ENCODE results near the gene DCBLD2.
"Not testable (repeated sequence)": the region's sequence is repeated elsewhere in the genome, so short reads cannot be mapped to it uniquely, and the experiment has no call there.

The DCBLD2 gene

DNA sequence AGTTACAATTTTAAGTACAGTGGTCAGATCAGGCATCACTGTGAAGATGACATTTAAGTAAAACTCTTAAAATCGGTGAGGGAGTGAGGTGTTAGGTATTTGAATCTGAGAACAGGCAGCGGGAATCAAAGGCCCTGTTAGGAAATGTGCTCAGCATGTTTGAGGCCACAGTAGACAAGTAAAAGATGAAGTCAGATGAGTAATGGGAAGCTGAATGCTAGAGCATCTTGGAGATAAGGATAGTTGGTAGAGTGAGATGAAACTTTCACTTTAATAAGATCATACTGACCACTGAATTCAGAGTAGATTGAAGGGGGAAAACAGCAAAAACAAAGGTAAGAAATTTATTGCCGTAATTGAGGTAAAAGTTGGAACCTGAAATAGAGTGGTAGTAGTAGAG, 61.6 kb downstream of the DCBLD2 start:
- no peak for DNase-seq (ENCODE audit: insufficient read length, low spot score)
- no peak for FAIRE-seq

DNA sequence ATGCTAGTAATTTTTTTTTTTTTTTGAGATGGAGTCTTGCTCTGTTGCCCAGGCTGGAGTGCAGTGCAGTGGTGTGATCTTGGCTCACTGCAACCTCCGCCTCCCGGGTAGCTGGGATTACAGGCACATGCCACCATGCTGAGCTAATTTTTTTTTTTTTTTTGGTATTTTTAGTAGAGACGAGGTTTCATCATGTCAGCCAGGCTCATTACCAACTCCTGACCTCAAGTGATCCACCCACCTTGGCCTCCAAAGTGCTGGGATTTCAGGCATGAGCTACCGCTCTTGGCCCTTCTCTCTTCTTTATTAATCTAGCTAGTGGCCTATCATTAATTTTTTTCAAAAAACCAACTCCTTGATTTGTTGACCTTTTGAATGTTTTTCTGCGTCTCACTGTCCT, 70.4 kb downstream of the DCBLD2 start:
- not testable (repeated sequence) for FAIRE-seq; DNase-seq (ENCODE audit: insufficient read length, low spot score)

DNA sequence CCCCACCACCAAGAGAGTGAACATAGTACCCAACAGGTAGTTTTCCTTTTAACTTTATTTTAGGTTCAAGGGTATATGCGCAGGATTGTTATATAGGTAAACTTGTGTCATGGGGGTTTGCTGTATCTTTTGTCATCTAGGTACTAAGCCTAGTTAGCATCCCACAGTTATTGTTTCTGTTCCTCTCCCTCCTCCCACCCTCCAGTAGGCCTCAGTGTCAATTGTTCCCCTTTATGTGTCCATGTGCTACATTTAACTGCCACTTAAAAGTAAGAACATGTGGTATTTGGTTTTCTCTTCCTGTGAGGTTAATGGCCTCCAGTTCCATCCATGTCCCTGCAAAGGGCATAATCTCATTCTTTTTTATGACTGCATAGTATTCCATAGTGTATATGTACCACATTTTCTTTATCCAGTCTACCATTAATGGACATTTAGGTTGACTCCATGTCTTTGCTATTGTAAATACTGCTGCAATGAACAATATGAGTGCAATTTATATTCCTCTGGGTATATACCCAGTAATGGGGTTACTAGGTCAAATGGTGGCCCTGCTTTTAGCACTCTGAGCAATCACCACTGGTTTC, 72.2 kb downstream of the DCBLD2 start:
- FAIRE-seq (no peak), DNase-seq (ENCODE audit: insufficient read length, low spot score) (no peak)

DNA sequence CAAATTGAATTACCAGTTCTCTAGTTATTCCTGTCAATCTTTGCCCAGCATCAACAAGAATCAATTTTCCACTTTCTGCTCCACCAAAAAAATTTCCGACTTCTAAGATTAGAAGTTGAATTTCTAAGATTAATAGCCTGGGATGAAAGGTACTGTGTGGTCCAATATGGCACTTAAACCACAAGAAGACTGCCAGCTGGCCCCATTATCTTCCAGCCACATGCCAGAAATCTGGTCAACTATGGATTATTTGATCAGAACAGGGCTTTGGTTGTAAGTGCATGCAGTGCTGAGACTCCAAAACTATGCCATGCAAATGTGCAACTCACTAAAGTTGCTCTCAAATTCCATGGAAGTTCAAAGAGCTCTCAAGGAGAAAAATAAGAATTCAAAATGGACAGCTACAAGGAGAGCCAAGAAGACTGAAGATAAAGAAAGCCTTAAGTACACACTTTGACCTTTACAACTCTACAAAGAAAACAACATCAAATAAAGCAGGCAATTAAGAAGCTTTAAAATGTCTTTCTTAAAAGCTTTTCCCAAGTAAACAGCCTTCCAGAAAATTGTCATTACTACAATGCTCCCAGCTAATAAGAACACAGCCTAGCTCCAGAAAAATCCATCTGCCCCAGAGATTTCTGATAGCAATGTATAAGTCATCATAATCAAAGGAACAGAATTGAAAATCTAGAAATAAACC, 74.1 kb downstream of the DCBLD2 start:
- FAIRE-seq = no peak
- DNase-seq (ENCODE audit: insufficient read length, low spot score) = no peak

DNA sequence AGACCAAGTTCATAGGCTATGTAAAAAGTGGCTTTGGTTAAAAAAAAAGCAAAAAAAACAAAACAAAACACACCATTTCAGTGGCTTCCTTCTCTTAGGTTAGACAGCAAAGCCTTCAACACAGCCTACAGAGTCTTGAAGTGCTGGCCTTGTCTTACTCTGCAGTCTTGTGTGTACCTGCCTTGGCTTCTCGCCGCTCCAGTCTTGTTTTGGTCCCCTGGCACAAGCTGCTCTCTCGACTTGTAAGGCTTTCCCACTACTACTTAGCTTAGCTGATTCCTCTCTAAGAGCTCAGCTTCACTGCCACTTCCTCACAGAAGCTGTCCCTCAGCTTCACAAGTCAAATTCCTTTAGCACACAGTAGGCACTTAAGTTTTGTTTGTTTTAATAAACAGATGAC, 75.4 kb downstream of the DCBLD2 start:
- DNase-seq (ENCODE audit: insufficient read length, low spot score) (no peak), FAIRE-seq (no peak)

DNA sequence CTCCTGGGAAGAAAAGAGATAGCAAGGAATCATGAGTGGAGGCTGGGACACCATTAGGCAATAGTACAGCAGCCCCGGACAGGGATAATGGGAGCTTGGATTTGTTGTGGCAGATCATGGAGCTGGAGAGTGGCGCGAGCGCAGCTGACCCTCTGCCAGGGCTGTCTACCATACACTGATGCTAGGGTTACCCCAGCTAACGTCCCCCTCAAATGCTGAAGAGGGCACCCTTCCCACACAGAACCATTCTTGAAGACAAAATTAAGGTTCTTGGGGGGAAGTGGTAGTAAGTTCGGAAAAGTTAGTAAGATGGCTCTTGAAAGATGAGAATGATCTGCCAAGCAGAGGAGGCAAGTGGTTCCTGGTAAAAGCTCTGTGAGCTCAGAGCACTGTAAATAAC, 77.2 kb downstream of the DCBLD2 start:
- DNase-seq (ENCODE audit: insufficient read length, low spot score) = no peak
- FAIRE-seq = no peak

DNA sequence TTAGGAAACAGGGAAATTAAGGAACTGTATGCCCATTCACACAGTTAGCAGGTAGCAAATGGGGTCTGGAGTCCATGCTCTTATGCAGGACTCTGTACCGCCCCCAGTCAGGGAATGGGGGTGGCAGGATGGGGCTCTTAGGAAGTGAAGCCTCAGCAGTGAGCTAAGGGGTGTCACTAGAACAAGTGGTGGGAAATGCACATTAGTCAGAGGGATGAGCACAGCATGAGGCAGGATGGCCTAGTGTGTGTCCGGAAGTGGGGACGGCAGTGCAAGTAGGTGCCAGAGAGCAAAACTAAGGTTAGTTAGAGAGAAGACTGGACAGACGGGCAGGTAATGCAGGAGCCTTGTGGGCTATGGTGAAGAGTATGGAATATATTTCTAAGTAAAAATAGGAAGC, 77.7 kb downstream of the DCBLD2 start:
- no peak for DNase-seq (ENCODE audit: insufficient read length, low spot score)
- FAIRE-seq = peak; percentile 4

DNA sequence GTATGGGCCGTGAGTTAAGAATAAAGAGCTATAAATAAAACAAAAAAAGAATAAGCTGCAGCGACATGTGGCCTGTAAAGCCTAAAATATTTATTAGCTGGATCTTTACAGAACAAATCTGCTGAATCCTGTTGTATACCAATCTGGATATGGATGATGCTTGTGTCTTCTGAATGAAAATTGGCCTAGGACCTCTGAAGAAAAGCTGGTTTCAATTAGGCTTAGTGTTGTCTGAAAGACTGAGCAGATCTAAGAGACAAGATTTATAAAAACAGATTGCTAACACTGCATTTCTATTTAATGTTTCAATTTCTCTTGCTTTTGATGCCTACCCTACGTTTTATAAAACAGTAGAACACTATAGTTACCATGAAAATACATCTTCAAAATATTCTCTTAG, 80.4 kb downstream of the DCBLD2 start:
- DNase-seq (ENCODE audit: insufficient read length, low spot score) (no peak), FAIRE-seq (no peak)

DNA sequence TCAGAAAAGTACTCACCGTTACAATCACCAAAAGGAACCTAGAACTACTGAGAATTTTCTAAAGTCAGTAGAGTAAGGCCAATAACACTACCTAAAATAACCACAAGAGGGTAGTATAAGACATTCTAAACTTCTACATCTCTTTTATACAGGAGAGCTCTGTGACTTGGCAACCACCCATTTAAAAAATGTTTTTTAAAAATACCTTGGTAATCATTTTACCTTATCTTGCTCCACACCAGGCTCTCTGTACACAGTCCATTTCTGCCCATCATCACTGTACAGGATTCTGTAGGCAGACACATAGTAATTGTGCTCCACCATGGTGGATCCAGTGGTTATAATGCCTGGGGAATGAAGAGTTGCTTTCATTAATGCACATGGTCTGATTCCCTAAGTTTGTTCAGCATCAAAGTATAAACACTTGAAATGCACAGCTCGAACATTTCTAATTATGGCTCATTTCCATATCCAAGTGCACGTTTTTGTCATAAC, 83.9 kb downstream of the DCBLD2 start:
- FAIRE-seq = no peak
- DNase-seq (ENCODE audit: insufficient read length, low spot score) = peak; percentile 53

DNA sequence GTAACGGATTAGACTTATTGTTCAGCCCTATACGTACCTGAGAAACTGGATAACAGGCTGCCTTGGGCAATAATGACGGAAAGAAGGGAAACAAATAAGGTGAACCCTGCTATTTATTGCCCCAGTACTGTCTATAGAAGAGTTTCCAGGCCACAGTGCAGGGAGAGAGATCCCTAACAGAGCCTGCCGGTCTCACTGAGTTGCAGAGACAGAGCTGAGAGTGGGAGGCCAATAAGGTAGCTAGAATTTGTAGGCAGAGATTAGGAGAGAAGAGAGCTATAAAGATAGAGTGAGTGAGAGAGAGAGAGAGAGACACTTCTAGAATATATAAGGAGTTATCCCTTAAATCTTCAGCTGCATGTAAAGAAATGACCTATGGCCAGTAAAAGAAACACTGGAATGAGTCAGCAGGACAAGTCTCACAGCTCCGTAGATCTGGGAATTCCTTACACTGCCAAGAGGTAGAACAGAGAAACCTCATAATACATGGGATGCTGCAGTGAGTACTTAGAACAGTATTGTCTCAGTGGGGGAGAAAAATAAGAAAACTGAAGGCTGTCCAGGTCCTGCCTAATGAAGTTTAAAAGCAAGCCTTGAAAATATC, 86.6 kb downstream of the DCBLD2 start:
- FAIRE-seq = no peak

DNA sequence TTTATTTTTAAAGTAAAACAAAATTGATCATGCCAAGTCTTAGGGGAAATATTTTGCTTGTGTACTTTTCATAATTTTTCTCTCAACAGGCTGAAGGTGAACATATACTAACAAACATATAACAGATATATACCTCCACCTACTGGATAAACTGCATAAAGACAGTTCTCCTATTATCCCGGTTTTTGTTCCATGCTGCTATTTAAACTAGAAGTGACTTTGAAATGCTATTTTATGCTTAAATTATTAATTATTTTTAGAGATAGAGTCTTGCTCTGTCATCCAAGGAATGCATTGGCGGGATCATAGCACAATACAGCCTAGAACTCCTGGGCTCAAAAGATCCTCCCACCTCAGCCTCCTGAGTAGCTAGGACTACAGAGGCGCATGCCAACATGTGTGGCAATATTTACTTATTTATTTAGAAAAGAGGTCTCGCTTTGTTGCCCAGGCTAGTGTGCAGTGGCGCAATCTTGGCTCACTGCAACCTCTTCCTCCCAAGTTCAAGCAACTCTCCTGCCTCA, 88.6 kb downstream of the DCBLD2 start:
- DNase-seq (ENCODE audit: insufficient read length, low spot score) (peak; percentile 22), FAIRE-seq (no peak)

More for the DNA sequence above, 86.6 kb downstream of the DCBLD2 start:
- no peak for DNase-seq (ENCODE audit: insufficient read length, low spot score)

DNA sequence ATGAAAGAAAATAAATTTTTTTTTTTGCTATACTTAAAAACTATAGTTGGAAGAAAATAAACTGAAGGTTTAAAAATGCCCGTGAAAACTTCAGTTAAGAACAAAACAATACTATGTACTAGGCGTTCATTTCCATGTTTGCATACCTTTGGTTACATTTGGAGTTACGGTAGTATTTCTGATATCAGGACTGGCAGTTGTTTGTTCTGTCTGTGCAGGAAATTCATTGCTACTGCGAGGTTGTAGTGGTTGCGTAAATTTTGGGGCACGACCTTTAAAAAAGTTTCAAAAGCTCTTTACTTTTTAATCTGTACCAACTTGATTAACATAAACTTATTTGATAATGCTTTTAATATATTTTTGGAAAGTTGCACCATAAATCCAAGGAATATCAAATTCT, 90.4 kb downstream of the DCBLD2 start:
- DNase-seq (ENCODE audit: insufficient read length, low spot score) = no peak
- no peak for FAIRE-seq

DNA sequence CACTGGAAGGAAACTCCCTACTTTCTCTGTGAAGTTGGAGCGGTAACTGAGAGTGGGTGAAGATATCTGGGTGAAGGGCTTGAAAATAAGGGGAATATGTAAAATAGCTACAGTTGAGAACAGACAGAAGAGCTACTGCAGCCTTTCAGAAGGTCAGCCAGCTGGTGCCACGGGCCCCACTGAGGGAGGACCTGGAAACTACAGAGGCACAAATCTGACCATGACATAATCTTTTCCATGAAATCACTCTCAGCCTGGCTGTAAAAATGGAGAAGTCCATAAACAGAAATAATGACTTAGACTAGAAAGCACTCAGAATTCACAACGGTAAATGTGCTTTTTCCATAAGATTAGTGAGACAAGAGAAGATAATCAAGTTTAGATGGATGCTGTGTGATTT, 91.9 kb downstream of the DCBLD2 start:
- no peak for DNase-seq (ENCODE audit: insufficient read length, low spot score)
- no peak for FAIRE-seq

DNA sequence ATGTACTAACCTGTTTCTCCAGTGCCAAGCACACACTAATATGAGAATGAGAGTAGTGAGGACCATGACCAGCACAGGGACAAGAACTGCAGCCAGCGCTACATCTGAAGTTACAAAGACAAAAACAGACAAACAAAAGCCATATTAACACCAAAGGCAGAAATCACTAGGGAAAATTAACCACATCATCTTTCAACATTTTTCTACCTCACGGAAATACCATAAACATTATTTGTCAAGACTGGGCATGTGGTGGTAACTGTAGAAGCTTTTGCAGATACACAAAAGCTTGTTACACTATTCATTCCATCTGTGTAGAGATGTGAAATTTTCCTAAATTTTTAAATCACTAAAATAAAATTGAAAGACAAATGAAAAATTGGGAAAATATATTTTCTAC, 93.4 kb downstream of the DCBLD2 start:
- DNase-seq (ENCODE audit: insufficient read length, low spot score) = no peak
- no peak for FAIRE-seq

DNA sequence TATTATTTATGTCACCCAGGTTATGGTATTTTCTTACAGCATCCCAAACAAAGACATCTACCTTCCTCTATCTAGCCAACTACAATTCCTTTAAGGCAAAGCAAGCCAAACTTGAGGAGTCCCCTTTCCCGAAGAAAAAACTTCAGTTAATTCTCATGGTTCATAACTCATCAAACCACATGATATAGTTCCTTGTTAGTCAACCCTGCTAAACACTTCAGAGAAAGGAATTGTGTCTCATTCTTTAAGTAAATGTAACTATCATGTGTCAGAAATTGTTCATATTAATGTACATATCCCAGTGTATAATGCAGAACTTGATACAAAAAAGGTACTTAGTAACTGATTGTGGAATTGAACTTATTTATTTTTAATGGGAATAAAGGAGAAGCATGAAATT, 93.9 kb downstream of the DCBLD2 start:
- FAIRE-seq = no peak
- DNase-seq (ENCODE audit: insufficient read length, low spot score) = no peak

DNA sequence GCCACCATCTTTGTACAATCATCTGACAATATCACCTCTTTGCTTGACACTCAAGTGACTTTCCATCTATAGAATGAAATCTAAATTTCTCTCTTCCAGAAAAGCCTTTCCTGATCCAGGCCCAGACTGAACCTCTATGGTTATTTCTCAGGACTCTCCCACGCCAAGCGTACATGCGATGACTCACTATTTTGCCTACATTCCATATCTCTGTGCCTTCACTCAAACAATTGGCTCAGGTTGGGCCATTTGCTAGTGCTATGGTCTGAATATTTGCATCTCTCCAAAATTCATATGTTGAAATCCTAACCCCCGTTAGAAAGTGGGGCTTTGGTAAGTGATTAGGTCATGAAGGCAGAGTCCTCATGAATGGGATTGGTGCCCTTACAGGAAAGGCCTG, 94.5 kb downstream of the DCBLD2 start:
- FAIRE-seq = no peak

DNA sequence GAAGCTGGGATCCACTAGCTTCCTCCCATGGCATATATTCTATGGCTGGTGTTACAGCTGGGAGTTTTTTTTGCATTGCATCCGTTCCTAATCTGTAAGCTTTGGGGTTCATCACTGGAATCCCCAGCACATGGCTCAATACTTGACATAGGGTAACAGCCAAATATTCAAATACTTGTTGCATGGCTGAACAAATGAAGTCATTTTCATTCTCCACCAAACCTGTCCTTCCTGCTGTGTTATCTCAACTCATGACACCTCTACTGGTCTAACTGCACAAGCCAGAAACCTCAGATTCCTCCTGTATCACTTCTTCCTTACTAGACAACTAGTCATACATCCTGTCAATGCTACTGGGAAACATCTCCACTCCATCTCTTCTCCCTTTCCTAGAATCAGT, 95.0 kb downstream of the DCBLD2 start:
- no peak for FAIRE-seq

More for the DNA sequence above, 94.5 kb downstream of the DCBLD2 start:
- no peak for DNase-seq (ENCODE audit: insufficient read length, low spot score)

DNA sequence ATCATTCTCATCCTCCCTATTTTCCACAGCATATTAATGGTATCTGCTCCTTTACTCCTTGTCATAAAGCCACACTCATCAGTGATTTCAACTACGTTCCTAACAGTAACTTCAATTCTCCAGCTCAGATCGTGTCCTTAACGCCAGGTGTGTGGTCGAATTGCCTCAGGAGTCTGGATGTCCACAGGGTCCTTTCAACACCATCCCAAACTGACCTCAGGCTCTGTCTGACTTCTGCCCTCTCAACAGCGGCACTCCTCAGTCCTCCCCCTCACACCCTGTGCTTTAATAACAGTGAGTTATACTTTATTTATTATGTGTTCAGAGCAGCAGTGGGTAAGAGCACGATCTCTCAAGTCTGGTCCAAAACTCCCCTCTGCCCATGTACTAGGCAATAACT, 95.9 kb downstream of the DCBLD2 start:
- DNase-seq (ENCODE audit: insufficient read length, low spot score) = no peak
- FAIRE-seq = no peak

More for the DNA sequence above, 95.0 kb downstream of the DCBLD2 start:
- DNase-seq (ENCODE audit: insufficient read length, low spot score) = no peak

DNA sequence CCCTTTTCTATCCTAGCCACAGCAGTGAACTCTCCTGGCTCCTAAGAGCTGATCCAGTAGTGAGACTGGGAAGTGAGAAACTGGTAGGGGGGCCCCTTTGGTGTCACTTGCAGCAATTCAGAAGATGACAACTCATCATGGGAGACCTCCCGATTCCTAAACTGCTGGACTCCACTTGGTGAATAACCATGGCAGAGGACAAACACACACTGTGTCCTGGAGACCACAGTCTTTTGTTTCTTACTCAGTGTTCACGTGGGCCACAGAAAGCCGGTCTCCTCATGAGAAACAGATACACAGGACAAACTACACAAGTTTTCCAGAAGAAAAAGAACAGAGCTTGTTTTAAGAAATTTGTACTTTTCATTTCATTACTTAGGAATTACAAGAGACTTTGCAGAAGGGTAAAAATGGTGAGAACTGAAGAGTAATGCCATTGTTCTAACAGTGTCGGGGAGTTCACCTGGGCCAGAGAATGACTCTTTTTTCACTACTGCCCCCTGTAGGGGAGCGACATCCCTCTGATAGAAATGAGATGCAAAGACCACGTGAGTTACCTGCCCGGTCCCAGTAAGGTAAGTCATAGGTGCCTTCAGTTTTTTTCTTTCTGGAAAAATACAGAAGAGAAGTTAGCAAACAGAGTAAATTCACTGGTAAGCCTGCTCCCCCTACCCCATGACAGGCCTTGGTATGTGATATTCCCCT, 100.3 kb downstream of the DCBLD2 start:
- no peak for DNase-seq (ENCODE audit: insufficient read length, low spot score)

DNA sequence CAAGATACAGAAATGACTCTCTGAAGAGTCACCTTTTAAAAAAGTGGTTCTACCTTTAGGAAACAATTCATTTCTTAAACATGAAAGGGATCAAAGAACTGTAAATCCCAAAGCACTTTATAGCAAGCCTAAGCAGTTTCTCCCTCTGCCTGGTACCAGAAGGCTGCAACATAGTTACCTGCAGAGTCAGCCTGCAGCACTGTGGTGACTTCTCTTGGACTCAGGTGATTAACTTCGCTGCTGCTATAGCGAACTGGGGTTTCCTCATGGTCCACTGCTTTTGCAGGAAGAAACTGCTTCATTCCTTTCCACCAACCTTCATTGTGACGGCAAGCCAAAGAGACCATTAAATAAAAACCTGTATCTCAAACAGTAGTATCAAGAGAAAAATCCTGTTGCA, 101.1 kb downstream of the DCBLD2 start:
- DNase-seq (ENCODE audit: insufficient read length, low spot score) = no peak
- no peak for FAIRE-seq

More for the DNA sequence above, 100.3 kb downstream of the DCBLD2 start:
- FAIRE-seq = no peak

DNA sequence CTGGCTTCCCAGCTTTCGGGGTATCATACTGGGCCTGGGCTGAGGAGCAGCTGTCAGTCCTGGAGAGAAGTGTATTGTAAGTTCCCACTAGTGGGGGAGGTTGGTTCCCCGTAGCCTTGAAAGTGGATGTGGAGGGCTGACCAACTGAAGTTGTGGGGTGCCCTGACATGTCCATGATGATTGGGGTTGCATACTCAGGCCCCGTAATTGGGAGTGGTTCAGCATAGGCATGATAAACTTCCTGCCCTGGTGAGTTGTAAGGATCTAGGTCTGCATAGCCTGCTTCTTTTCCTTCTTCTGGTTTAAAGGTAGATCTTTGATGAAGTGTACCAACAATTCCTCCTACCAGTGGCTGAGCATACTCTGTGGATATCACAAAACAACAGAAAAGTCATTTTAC, 102.0 kb downstream of the DCBLD2 start:
- DNase-seq (ENCODE audit: insufficient read length, low spot score) = no peak
- no peak for FAIRE-seq

All from HTR-8/SVneo (cell line).